ENCODE results near the gene RCAN2. TPM values are rescaled to one million over a fixed set of nuclear protein-coding genes. Genes with fewer than 3 reads are reported as not detected.

The RCAN2 gene
- total and polyA plus RNA-seq, 9 of the 15 experiments (the other 6 are each of a cell fraction or from before 2014, with no cell fraction given): 0.04 TPM; not detected in 8

- no peak for TF ChIP-seq ZNF140 (CRISPR knock-in tag; IDR thresholded peaks at IDR 0.05)
- TF ChIP-seq SMAD4 (CRISPR knock-in tag; conservative IDR thresholded peaks at IDR 0.05): no peak
- no peak for TF ChIP-seq JUN (IDR thresholded peaks at IDR 0.05; ENCODE audit: borderline replicate concordance, low read depth, low read length)
- no peak for TF ChIP-seq JUN (CRISPR knock-in tag; IDR thresholded peaks at IDR 0.05; ENCODE audit: borderline replicate concordance)
- no peak for TF ChIP-seq HMG20A (CRISPR knock-in tag; conservative IDR thresholded peaks at IDR 0.05)
- peak; percentile 46 to 75 (median 60); a peak in 5 of 6 replicates for TF ChIP-seq CTCF (IDR thresholded peaks at IDR 0.05 in 2 of 3, conservative IDR thresholded peaks at IDR 0.05 in 1 of 3; ENCODE audit: insufficient read depth in 2 of 3, low read depth in 1 of 3, low read length in 3 of 3)
- TF ChIP-seq, protein P1, sequence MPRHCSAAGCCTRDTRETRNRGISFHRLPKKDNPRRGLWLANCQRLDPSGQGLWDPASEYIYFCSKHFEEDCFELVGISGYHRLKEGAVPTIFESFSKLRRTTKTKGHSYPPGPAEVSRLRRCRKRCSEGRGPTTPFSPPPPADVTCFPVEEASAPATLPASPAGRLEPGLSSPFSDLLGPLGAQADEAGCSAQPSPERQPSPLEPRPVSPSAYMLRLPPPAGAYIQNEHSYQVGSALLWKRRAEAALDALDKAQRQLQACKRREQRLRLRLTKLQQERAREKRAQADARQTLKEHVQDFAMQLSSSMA (CRISPR knock-in tag; IDR thresholded peaks at IDR 0.05): no peak
- TF ChIP-seq CBX3 (IDR thresholded peaks at IDR 0.05; ENCODE audit: borderline replicate concordance in 1 of 2, low read length in 2 of 2): no peak
- no peak for TF ChIP-seq ILF3 (IDR thresholded peaks at IDR 0.05; ENCODE audit: borderline replicate concordance)
- no peak for TF ChIP-seq TCF7L2 (IDR thresholded peaks at IDR 0.05; ENCODE audit: low read depth, low read length)
- TF ChIP-seq DEAF1 (CRISPR knock-in tag; IDR thresholded peaks at IDR 0.05): peak; percentile 33; the same call in 1 of the 2 replicates
- peak; percentile 52; the same call in 1 of the 2 replicates for TF ChIP-seq SMC3 (conservative IDR thresholded peaks at IDR 0.05; ENCODE audit: insufficient read depth, low read depth, low read length)
- no peak for TF ChIP-seq SIRT6 (IDR thresholded peaks at IDR 0.05; ENCODE audit: low read depth, low read length)
These were observed 269.9 kb downstream of the RCAN2 start (continued) for GRCh38 chr6:46221222-46221793.

All from K562 (cell line).